ENCODE measurements around the gene MEI4.

GRCh38 chr6:77879527-77879926 lies 226.7 kb downstream of the MEI4 start:
- no peak for TF ChIP-seq CTCF (IDR thresholded peaks at IDR 0.05)
- TF ChIP-seq POLR2A (IDR thresholded peaks at IDR 0.05): no peak
